ENCODE results near the gene SH3BP4.
"Not testable (repeated sequence)": the region's sequence is repeated elsewhere in the genome, so short reads cannot be mapped to it uniquely, and the experiment has no call there.

The SH3BP4 gene

DNA sequence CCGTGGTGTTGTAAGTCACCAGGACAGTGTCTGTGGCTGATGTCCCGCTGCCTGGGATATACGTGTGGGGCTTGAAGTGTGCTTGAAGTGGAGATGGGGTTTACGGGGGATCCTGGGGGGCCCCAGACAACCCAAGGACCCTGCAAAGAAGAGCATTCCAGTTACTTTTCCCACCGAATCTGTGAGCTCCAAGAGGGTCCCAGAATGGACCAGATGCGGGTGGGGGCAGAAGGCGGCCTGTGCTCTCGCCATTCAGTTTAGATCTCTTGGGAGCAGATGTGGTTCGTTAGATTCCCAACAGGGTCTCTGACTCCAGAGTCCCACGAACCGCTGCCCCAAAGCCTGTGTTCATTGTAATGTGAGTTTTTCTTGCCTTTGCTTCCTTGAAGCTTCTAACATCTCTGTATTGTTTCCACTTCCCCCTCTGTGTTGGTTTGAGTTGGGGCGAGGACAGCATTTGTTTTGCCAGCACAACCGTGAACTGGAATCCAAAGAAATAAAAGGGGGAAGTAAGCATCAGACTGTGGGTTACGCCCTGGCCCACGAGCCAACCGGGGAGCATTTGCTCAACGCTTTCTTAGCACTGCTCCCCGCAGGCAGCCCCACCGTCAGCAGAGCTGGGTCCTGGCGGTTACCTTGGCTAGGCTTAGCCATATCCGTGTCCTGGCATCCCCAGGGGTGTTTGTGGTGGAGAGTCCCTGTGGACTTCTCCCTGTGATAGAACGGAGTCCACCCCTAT is 92.1 kb downstream of the SH3BP4 start:
- DNase-seq, result no peak

DNA sequence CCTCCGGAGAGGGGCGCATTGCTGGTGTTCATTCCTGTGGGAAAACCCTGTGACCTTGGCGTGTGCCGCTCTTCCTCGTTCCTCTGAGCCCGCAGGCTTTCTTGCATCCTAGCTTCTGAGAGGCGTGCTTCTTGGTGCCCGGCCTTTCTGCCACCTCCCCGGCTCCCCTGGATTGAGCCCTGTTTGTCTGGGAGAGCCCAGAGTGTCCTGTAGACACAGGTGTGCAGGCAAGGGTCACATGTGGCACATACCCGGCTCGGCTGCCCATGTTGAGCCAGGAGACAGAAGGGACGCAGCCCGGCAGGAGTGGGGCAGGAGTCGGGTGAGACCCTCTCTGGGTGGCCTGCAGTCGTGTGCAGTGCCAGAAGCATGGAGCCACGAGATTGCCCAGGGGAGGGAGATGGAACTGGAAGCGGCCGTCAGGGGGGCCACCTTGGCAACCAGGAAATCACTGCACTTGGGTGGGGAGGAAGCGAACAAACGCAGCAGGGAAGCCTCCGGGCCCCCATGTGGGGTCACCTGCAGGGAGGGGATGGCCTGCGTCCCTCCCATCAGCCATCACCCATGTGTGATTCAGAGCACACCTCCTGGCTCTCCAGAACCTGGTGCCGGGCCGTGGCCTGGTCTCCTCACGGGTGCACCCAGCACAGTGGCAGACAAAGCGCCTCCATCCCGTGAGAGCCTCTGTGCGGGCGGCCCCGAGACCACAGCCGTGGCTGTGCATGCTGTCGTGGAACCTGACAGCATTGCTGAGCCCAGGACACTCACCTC is 92.9 kb downstream of the SH3BP4 start:
- no peak for DNase-seq

DNA sequence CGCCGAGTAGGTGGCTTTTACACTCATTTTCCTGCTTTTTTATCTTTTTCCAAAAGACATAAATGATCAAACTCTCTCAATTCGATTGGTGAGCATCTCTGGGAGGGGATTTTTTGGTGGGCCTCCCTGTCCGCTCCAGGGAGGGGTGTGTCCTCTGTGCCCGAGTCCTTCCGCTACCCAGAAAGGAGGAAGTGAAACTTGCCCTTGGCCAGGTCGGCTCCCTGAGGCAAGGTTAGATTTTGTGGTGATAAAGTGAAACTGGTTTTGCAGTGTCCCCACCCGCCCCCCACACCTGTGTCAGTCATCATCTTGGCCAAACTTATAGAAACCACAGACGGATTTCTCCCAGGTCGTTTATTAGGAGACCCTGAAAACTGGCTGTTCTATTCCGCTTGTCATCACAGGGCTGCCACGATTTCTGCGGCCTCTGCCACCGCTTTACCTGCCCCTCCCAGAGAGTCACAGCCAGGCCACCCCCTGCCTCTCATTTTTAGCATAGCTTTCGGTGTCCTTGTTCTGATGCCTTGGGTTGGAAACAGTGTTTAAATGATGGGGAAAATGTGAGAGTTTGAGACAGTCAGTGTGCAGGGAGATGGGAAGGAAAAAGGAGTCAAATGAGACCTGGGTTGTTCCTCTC is 93.6 kb downstream of the SH3BP4 start:
- DNase-seq, result no peak

DNA sequence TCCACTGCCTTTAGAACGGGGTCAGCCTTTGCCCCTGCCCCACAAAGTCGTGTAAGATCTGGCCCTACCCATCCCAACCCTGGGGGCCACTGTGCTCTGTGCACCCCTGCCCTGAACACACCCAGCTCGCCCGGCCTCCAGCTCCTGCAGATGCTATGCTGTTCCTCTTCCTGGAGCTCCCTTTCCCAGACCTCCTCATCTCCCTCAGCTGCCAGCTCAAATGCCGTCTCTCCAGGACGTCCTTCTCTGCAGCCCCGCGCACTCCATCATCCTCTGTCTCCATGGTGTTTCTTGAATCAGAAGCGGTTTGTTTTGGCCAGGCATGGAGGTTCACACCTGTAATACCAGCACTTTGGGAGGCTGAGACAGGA is 94.1 kb downstream of the SH3BP4 start:
- DNase-seq, result no peak

DNA sequence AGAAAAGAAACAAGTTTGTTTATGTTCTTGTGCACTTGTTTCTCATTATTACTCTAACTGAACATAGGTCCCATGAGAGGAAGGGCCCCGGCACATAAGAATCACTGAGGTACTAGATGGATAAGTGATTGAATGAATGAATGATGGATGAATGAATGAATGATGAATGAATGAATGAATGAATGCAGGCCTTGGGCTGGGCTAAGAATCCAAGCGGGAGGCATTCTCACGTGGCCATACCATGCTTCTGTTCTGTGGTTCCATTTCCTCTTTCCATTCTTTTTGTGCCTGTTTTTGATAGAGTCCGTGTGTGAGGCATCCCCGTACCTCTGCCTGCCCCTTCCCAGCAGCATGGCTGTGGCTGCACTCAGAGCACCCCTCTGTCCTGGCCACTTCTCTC is 94.8 kb downstream of the SH3BP4 start:
- no peak for DNase-seq

DNA sequence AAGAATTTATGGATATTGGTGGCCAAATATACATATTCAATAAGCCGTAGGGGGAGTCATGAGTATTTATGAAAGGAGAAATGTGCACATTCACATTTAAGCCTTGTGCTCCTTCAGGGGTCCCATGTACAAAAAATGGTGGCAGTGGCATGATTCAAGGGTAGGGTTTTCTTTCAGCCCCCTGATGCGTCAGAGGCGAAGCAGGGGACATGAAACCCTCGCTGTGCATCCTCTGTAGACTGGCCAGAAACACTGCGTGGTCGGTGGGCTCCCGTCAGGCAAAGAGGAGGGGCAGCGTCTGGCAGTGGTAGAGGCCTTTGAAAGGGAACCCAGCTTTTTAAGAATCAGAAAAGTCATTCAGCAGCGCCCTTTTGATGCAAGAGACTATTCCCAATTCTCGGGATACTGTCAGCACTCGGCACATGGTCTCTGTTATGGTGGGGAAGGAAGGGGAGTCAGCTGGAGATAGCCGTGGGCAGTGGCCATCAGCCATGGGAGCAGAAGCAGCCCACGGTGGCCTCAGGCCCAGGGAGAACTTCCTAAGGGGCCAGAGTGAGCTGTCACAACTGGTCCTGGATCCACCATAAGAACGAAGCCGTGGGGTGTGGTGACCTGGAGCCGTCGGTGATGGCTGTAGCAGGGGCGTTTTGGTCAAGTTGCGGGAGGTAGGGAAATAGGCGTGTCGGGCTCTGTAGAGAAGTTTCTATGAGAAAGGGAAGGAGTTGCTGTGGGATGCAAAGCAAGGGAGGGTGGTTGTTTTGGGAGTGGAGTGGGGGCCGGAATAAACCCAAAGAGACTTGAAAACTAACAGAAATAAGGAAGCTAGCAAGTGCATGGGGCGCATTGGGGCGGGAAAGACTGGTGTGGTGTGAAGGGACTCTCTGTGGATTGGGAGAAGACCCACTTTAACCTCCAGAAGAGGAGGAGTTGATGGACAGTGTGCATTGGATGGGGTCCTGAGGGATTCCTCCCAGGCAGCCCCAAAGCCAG is 95.6 kb downstream of the SH3BP4 start:
- DNase-seq, result no peak

DNA sequence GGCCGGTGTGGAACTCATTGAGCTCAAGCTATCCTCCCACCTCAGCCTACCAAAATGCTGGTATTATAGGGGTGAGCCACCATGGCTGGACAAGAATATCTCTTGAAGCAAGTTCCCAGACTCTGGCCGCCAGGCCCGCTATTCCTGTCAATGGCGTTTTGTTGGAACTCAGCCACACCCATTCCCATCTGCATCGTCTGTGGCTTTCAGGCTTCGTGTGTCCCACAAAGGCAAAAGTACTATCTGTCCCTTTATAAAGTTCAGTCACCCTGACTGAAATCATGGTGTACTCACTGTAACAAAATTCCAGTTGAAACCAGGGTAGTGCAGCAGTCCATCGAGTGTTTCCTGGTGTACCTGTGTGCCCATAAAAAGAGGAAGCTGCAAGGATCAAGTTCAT is 96.7 kb downstream of the SH3BP4 start:
- DNase-seq, result no peak

DNA sequence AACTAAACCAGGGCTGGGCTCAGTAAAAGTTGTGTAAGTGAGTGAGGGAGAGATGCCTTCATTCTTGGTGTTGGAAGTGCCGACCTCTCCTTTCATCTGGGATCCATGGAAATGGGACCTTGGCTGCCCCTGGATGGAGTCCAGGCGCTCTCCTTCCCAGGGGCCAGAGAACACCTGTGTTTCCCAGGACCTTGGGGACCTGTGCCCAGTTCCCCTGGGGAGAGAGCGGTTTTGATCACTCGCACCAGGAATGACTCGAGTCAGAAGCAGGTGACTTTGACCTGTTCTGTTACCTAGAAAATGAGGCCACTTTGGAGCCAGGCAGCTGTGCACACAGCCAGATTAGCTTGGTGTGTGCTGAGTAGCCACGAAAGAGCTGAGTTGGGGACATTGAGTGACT is 97.3 kb downstream of the SH3BP4 start:
- peak; percentile 41 for DNase-seq

DNA sequence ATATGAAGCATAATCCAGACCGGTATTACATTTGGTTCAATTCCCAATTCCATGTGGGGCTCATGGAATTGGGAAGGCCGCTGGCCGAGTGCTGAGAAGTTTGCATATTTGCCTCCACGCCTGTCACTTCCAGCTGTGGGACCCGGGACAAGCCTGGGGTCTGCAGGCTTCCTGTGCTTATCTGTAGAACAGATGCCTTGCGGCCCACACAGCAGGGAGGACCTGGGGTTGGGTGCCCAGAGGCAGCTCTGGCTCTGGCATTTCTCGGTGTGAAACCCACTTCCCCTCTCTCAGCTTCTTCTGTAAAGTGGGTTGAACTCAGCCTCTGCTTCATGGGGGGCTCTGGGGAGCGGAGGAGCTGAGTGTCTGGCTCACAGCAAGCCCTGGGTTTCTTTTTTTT is 97.9 kb downstream of the SH3BP4 start:
- DNase-seq, result no peak

DNA sequence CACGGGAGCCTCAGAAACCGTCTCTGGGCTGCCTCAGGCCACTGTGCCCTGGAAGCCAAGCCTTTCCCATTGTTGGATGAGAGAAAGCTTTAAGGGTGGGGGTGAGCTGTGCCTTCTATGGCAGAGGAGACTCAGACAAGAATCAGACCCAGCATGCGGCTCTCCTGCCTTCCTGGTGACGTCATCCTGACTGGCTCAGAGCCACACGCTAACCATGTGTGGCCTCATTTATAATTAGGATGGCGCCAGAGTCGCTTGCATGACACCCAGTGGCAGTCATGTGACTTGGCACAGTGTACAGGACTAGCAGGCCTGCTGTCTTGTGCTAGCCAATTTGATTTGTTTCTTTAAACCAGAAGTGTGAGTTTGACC is 99.1 kb downstream of the SH3BP4 start:
- DNase-seq, result peak; percentile 80

DNA sequence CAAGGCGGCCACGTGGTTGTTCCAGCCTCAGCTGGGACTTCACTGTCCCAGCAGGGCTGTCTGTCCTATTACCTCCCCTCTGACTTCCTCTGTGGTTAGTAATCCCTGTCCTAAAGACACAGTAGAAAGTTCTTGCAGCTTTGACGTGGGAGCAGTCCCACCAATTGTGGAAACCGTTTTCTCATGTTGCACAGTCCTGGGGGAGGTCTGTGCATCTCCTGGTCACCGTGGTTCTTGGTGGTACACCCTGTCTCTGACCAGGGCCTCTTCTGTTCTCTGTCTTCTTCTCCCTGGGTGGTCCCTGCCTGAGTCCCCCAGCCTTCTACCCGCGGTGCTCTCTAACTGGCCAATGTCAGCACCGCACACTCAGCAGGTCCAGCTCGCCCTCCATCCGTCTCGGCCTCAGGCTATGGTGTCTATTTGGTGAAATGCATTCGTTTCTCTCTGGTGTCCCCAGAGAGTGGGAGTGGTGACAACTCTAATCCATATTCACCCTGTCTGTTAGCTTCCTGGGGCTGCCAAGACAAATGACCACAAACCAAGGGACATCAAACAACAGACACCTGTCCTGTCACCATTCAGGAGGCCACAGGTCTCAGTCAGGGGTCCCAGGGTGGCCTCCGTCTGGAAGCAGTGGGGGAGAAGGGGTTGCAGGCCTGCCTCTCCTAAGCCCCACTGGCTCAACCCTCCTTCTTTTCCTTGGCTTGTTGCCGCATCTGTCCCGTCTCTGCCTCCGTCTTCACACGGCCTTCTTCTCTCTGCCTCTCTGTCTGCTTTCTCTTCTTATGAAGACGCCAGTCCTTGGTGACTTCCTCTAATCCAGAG is 99.8 kb downstream of the SH3BP4 start:
- no peak for DNase-seq

DNA sequence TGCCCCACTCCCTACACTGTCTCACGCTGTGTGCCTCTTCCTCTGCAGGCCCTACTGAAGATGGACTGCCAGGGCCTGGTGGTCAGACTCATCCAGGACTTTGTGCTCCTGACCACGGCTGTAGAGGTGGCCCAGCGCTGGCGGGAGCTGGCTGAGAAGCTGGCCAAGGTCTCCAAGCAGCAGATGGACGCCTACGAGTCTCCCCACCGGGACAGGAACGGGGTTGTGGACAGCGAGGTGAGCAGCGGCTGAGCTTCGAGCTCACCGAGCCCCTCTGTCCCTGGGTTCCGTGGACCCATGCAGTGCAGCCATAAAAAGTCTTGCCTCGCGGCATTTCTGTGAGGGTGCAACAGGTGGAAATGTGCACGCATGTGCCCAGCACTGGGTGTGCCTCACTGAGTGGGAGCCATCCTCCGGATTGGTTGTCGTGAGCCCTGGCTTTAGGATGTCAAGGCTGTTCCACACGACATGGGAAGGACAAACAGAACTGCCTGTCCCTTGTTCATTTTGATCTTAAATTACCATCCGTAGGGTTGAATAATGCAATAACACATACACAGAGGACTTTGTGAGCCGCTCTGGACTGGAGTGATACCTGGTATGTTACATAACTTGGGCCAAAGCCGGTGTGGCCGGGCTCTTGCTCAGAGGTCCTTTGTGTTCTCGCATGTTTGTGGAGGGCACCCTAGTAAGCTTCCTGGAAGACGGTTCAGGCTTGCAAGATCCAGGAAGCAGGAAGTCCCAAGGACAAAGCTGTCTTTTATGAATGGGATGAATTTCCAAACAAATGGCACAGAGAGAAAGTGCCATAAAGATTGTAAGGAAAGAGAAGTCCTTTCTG is 100.9 kb downstream of the SH3BP4 start:
- no peak for DNase-seq

DNA sequence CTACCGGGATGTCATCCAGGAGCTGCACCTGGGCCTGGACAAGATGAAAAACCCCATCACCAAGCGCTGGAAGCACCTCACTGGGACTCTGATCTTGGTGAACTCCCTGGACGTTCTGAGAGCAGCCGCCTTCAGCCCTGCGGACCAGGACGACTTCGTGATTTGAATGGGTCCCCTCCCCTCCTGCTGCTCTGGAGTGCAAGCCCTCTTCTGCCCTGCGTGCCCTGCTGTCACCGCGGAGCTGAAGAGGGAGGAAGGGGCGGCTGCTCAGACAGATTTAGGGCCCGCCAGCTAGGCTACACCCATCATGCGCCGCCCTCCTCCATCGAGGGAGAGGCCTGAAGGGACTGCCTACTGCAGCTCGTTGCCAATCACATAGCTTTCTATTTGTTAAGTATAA is 101.8 kb downstream of the SH3BP4 start:
- no peak for DNase-seq

DNA sequence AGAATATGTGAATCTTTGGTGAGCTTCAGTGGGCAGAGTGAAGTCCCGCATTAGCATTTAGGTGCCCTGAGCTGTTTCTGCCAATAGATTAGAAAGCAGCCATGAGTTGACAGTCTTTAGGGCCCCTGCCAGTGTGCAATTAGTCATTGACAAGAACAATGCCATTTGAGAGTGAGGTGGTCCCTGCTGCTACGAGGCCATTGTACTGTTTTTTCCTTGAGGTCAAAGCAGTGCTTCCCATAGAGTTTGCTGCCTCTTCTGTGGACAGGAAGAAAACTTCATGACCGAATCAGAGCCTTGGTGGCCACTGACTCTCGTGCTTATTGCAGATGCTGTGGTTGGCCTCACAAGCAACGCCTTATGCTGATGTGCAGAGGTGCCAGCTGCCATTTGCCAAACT is 102.7 kb downstream of the SH3BP4 start:
- DNase-seq, result no peak

DNA sequence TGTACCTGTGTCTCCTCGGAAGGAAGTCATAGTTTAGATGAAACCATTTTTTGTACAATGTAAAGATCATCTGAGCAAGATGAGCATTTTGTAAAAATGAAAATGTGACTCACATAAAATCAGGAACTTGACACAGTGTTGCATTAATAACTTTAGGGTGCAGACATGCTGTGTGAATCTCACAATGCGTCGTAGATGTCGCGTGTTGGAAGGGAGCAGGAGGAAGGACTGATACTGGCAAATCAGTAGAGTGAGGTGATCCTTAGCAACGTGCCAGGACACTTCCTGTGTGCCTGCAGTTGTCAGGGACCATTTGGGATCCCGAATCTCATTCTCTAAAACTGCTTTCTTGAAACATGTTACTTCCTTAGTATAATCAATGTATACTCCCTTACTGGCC is 103.1 kb downstream of the SH3BP4 start:
- no peak for DNase-seq

DNA sequence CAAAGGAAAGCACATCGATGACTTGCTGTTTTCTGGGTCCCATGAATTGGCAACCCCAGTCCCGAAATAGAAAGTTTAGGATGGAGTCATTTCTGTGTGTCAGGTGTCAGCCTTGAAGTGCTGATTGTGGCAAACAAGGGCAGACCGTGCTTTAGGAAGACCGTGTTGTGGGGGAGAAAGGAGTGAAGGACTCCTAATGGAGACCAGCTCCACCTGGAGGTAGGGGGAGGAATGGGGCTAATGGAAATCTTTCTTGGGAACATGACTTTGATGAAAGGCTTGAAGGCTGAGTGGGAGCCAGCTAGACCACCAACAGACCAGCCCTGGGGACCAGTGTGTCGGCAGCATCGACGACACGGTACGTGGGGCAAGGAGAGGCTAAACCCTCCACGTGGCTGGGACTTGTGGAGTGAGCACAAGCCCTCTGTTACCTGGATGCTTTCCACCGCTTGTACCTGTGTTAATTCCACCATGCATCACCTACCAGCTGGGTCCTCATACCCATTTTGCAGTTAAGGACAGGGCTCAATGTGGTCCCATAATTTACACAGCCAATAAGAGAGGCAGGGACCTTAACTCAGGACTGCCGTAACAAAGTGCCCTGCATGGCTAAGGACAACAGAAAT is 104.2 kb downstream of the SH3BP4 start:
- peak; percentile 37 for DNase-seq

DNA sequence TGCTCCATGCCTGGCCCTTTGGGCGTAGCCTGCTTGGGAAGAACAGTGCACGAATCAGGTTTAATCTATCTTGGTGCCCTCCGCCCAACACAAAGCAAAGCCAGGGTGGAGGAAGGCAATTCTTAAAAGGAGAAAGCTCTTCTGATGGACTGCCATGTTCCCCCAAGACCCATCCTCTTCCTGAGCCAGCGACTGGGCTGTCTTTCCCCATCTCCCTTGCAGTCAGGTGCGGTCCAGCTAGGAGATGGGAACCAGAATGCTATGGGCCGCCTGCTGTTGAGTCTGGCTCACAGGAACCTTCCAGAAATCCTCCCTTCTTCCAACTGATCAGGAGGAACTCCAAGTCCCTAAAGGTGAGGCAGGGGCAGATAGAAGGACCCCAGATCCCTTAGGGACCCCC is 105.0 kb downstream of the SH3BP4 start:
- DNase-seq, result no peak

DNA sequence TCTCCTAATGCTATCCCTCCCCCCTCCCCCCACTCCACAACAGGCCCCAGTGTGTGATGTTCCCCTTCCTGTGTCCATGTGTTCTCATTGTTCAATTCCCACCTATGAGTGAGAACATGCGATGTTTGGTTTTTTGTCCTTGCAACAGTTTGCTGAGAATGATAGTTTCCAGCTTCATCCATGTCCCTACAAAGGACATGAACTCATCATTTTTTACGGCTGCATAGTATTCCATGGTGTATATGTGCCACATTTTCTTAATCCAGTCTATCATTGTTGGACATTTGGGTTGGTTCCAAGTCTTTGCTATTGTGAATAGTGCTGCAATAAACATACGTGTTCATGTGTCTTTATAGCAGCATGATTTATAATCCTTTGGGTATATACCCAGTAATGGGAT is 105.8 kb downstream of the SH3BP4 start:
- not testable (repeated sequence) for DNase-seq

DNA sequence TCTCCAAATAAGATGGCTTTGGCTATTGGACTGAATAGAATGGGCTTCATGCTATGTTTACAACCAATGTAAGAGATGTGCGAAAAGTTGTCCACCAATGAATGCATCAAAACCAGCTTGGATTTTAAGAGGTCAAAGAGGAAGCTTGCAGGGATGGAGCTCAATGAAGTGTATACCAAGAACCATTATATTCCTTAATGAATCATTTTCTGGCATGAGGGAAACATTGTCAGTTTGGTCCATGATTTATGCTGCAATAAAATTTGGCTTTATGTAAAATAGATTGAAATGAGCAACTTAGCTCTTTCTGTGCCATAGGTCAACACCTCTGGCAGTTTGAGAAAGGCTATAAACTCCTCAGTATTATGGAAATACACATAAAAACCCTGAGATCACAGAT is 107.3 kb downstream of the SH3BP4 start:
- DNase-seq, result no peak

DNA sequence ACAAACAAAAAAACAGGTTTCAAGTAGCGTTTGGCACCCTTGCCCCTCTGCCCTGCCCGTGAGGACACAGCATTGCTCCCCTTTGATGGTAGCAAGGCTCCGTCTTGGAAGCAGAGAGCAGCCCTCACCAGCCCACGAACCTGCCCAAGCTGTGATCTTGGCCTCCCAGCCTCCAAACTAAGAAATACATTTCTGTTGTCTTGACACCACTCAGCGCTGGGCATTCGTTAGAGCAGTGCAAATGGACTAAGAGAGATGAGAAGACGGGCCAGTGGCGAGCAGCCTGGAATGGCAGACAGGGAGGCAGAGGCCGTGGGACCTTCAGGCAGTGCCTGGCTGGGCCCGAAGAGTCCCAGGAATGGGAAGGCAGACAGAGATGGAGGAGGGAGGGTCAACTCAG is 109.8 kb downstream of the SH3BP4 start:
- DNase-seq, result no peak

Measured in NCI-H146 (cell line).